Large intestine (tissue), 3 donors: ENCODE data around the gene DDX25. TPM values are rescaled to one million over a fixed set of nuclear protein-coding genes. Genes with fewer than 3 reads are reported as not detected.
A peak's percentile ranks its signal among the peaks of the same experiment; 100 is the strongest.

Experiments used
- DNase-seq, 2 donors: peaks; one replicate each; pipeline versions ENCODE4 v3.0.0 to v3.0.0-alpha.2; 2013
- H3K27ac ChIP-seq: one replicate; pipeline ENCODE4 v1.5.1; 2013; ENCODE audit warnings: low read length
- H3K27me3 ChIP-seq: 2 replicates; pipeline ENCODE4 v1.6.1; 2013; ENCODE audit warnings: low read length; ENCODE audit not compliant: control insufficient read depth, insufficient read depth
- H3K36me3 ChIP-seq: 2 replicates; pipeline ENCODE4 v1.6.1; 2013; ENCODE audit warnings: low read length; ENCODE audit not compliant: control insufficient read depth, insufficient read depth
- H3K4me1 ChIP-seq: one replicate; pipeline ENCODE4 v1.6.1; 2013; ENCODE audit warnings: low read length; ENCODE audit not compliant: control insufficient read depth, insufficient read depth
- H3K4me3 ChIP-seq: one replicate; pipeline ENCODE4 v1.5.1; 2013; ENCODE audit warnings: low read length
- H3K9me3 ChIP-seq: one replicate; pipeline ENCODE4 v1.6.1; 2013; ENCODE audit warnings: mild to moderate bottlenecking, low read depth, low read length, moderate library complexity; ENCODE audit not compliant: control insufficient read depth
- WGBS: methylation state at CpG from one replicate; pipeline ENCODE4 v1.1.5; 2013; ENCODE audit warnings: low lambda C conversion rate; ENCODE audit not compliant: insufficient coverage; 5-methylcytosine and 5-hydroxymethylcytosine counted together
- polyA plus RNA-seq: library from polyadenylated mRNA; unstranded; fragments of 120-200 nt; gene quantifications from one replicate; pipeline ENCODE4 v1.2.1, GENCODE V29; 2013

The DDX25 gene
- polyA plus RNA-seq, 1 donor, result 2.0 TPM

DNA sequence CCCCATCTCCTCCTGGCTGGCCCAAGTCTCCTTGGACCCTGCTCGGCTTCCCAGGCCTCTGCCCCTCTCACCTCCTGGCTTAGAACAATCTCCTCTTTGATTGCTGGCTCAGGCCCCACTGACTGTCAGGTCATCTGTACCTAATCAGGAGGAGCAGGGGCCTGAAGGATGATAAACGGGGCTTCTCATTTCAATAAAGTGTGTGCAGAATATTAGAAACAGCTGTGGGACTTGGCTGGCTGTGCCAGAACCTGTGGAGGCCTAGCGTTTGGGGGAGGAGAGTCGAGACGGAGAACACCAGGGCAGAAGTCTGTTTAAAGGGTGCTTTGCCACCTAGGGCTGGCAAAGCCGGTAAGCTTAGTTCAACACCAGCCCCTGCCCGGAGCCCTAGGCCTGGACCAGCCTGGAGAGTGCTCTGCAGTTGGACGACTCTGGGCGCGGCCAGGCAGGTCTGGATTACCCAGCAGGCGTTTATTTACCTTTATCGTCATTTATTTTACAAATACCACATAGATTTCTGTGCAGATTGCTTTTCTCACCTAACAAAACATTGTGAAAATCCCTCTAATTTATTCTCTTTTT is 31.4 kb downstream of the DDX25 start:
- H3K27ac ChIP-seq, result no peak overlapping the region
- no peak for DNase-seq

DNA sequence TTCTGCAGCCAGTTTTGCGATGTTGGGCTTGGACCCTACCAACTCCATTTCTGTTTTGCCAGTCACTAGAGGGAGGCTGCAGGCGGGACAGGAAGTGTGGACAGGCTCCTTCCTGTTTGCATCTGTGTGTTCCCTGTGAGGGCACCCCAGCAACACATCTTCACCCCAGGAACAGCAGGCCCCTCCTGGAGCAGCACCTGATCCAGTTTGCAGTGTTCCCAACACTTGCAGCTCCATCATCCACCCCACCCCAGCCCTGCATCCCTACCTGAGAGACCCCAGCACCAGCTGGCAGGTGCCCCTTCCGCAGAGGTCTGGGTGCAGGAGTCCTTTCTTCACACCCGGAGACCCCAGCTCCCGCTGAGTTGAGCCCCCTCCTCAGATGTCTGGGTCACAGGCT is 34.1 kb downstream of the DDX25 start:
- no peak for DNase-seq
- H3K9me3 ChIP-seq, result no peaks in the 10 kb centered on the region
- H3K4me1 ChIP-seq, result peaks cover 5% of the 10 kb centered on the region
- H3K27me3 ChIP-seq, result no peaks in the 10 kb centered on the region
- no peak overlapping the region for H3K4me3 ChIP-seq
- WGBS, result no CpG with 5 or more reads among the region's 5 CpGs
- no peak overlapping the region for H3K27ac ChIP-seq
- H3K36me3 ChIP-seq, result no peaks in the 10 kb centered on the region

More for the DNA sequence above, 31.4 kb downstream of the DDX25 start:
- 49% methylated on average over 2 of the region's 12 CpGs for WGBS
- no peaks in the 10 kb centered on the region for H3K9me3 ChIP-seq
- H3K4me3 ChIP-seq, result no peak overlapping the region
- no peaks in the 10 kb centered on the region for H3K27me3 ChIP-seq
- no peaks in the 10 kb centered on the region for H3K4me1 ChIP-seq
- H3K36me3 ChIP-seq, result no peaks in the 10 kb centered on the region

DNA sequence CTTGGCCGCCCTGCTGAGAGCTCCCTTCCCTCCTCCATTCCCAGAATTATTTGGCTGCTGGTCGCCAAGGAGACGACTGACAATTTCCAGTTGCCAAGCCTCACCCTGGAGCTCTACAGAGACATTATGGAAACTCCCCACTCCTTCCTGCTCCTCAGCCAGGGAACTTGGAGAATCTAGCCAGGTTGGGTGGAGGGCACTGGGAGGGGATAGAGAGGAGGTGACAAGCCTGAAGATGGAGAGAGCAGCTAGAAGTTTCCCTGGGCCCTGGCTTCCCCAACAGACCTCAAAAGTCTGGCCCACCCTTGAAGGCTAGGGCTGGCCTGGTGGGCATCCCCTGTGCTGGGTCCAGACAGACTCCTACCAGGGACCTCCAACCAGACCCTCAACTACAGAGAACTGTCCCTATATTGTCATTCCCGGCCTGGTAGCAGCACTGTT is 34.8 kb downstream of the DDX25 start:
- Histone ChIP-seq H3K9me3 (no peaks in the 10 kb centered on the region), H3K36me3 (no peaks in the 10 kb centered on the region), H3K27ac (no peak overlapping the region), H3K4me1 (peaks cover 5% of the 10 kb centered on the region), H3K27me3 (no peaks in the 10 kb centered on the region), H3K4me3 (no peak overlapping the region)
- WGBS, result no CpG with 5 or more reads among the region's 4 CpGs
- peak in 1 of 2 donors; percentile 16 for DNase-seq

DNA sequence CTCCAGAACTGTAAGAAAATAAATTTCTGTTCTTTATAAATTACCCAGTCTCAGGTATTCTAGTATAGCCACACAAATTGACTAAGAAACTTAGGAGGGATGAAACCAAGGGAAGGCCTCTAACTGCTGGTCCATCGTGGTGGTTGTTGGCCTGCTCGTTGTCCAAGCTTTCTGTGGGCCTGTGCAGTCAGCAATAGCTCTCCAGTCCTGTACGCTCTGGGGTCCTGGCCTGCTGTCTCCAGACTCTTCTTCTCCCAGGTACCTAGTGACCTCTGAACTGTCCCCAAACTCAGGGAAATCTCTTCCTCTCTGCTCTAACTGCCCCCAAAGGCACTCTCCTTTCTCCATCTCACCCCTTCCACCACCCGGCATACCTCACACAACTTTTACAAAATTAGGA is 35.8 kb downstream of the DDX25 start:
- Histone ChIP-seq H3K9me3 (no peaks in the 10 kb centered on the region), H3K4me1 (peaks cover 5% of the 10 kb centered on the region), H3K27me3 (no peaks in the 10 kb centered on the region), H3K36me3 (no peaks in the 10 kb centered on the region), H3K4me3 (no peak overlapping the region), H3K27ac (no peak overlapping the region)
- no peak for DNase-seq
- WGBS, result 100% methylated on average over 1 of the region's 4 CpGs

DNA sequence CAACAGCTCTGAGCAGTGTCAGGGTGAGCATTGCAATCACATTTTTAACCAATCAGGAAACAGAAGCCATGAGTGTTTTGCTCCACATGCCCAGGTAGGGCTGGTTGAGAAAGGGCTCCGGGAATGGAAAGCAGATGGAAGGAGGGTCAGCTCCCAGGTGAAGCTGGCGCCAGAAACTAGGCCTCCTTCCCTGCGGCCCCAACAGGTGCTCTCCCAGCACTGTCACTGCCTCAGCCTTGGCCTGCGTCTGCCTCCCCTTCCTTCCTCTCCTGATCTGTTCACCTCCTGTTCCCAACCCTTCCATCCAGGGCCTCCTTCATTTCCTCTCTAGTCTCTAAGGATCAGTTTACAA is 36.9 kb downstream of the DDX25 start:
- Histone ChIP-seq H3K36me3 (no peaks in the 10 kb centered on the region), H3K4me1 (peaks cover 5% of the 10 kb centered on the region), H3K27ac (no peak overlapping the region), H3K4me3 (no peak overlapping the region), H3K9me3 (no peaks in the 10 kb centered on the region), H3K27me3 (no peaks in the 10 kb centered on the region)
- WGBS, result no CpG with 5 or more reads among the region's 4 CpGs
- no peak for DNase-seq

DNA sequence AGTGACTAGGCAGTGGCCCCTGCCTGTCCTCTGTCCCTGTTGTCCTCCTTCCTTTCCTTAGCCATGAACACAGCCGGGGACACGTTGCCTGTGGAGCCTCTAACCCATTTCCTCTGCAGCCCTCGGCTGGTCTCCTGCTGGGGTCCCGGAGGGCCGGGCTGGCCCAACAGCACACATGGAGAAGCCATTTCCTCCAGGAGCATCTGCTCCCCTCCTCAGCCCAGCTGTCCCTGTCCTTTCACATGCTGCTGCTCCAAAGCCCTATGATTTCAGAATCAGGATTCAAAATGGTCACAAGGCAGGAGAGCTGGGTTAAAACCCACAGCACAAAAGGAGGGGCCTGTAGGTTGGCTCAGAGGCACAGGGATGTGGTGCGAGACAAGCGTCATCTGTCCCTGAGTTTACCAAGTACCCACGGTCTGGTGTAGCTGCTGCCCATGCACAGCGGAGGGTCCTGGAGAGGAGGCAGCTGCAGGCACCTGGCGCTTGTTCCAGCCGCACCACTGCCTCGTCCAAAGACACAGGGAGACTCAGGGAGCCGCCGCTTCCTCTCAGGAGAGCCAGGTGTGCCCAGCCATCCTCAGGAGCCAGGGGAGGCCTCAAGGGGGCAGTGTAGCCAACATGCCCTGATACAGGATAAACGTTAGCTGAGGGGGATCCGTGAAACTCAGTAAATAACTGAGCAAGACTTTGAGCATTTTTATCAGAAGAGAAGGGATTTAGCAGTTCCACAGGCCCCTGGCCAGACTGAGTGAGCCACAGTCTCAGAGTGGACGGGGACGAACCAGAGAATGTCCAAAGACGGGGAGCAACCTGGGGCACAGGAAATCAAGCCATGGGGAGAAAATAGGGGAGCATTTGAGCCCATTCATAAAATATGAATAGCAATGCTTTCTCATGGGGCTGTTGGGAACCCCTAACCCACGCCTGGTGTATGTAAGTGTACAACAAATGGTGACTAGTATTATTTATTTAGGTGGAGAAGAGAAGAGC is 37.6 kb downstream of the DDX25 start:
- H3K36me3 ChIP-seq, result no peaks in the 10 kb centered on the region
- peak; percentile 41 to 46 for DNase-seq
- no peaks in the 10 kb centered on the region for H3K27me3 ChIP-seq
- peaks cover 5% of the 10 kb centered on the region for H3K4me1 ChIP-seq
- H3K4me3 ChIP-seq, result no peak overlapping the region
- 13% methylated on average over 3 of the region's 20 CpGs for WGBS
- H3K27ac ChIP-seq, result no peak overlapping the region
- no peaks in the 10 kb centered on the region for H3K9me3 ChIP-seq

DNA sequence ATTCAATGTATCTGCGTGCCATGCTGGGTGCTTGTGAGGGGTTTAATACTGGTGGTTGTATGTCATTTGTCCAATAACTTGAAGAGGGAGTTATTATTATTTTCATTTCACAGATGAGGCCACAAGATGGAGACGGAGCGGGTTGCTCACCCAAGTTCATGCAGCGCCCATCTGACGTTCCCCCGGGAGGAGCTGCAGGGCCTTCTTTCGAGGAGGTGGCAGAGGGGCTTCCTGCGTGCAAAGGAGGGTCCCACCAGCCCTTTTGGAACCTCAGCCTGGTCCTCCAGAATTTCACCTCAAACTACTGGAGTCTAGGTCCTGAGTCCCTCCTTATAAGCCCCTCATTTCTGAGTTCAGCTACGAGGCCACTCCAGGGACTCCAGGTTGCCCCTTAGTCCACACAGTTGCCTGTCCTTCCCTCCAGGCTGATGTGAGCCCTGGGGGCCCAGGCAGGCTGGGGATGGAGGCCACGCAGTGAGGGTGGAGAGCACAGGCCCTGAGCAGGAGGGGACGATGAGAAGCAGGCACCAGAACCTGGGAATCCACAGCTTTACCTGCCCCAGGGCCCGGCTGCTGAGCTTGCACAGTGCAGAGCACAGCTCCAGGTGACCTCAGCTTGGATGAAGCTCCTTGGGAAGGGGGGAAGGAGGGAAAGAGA is 38.6 kb downstream of the DDX25 start:
- H3K27me3 ChIP-seq, result no peaks in the 10 kb centered on the region
- H3K36me3 ChIP-seq, result no peaks in the 10 kb centered on the region
- DNase-seq, result no peak
- H3K4me1 ChIP-seq, result peaks cover 5% of the 10 kb centered on the region
- H3K4me3 ChIP-seq, result no peak overlapping the region
- 100% methylated on average over 1 of the region's 12 CpGs for WGBS
- H3K27ac ChIP-seq, result no peak overlapping the region
- H3K9me3 ChIP-seq, result no peaks in the 10 kb centered on the region

DNA sequence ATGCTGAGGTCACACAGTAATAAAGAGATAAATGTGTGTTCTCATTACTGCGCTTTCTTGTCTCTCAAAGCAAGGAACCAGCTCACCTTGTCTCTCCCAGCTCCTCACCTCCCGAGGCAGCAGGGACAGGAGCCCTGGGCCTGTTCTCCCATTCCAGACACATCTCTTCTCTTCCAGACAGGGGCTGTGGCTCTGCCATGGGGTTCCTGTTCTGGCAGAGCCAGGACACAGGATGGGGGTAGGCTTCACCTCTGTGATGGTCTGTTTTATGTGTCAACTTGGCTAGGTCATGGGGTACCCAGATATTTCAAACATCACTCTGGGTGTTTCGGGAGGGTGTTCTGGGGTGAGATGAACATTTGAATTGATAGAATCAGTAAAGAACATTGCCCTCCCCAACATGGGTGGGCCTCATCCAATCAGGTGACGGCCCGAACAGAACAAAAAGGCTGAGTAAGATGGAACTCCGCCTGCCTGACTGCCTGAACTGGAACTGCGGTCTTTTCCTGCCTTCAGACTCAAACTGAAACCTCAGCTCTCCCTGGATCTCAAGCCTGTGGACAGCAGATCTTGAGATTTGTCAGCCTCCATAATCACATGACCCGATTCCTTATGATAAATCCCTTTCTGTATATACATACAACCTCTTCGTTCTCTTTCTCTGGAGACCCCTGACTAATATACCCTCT is 39.5 kb downstream of the DDX25 start:
- Histone ChIP-seq H3K27ac (no peak overlapping the region), H3K4me3 (no peak overlapping the region), H3K27me3 (no peaks in the 10 kb centered on the region), H3K36me3 (no peaks in the 10 kb centered on the region), H3K9me3 (no peaks in the 10 kb centered on the region), H3K4me1 (peaks cover 5% of the 10 kb centered on the region)
- WGBS, result no CpG with 5 or more reads among the region's 9 CpGs
- no peak for DNase-seq

DNA sequence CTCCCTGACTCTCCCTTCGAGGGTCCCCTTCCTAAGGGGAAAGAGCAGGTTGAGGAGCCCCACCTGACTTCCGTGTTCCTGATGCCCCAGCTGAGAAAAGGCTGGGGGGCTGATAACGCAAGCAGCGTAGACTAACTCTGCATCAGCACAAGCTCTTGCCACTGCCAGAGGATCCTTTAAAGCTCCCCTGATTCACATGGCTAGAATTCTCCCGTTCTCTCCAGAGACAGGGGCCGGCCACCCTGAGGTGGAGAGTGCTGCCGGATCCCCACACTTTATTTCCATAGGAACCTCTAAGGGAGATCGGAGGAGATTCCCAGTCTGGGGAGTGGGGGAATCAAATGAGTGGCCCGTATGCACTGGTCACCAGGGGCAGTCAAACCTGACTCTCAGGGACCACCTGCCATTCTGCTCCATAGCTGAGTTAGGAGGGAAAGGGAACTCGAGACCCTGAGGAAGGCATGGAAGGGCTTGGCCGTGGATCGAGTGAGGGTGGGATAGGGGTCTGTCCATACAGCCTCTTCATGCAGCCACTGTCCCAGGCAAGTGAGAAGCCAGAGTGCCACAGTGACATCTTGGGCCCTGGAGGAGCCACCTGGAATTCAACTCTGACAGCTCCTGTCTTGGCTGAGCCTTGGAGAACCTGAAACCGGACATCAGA is 40.2 kb downstream of the DDX25 start:
- Histone ChIP-seq H3K36me3 (no peaks in the 10 kb centered on the region), H3K4me3 (no peak overlapping the region), H3K4me1 (peaks cover 5% of the 10 kb centered on the region), H3K9me3 (no peaks in the 10 kb centered on the region), H3K27me3 (no peaks in the 10 kb centered on the region), H3K27ac (no peak overlapping the region)
- WGBS, result no CpG with 5 or more reads among the region's 13 CpGs
- DNase-seq, result no peak
